Measurements from ENCODE around the gene SPATS2L.

The SPATS2L gene

GRCh38 chr2:200348897-200349563 lies 42.5 kb downstream of the SPATS2L start:
- no peaks in the 10 kb centered on the region for H4K20me1 ChIP-seq (ENCODE audit: control insufficient read depth, insufficient read depth, low read depth, low read length)
- no peaks in the 10 kb centered on the region for H3K4me1 ChIP-seq (ENCODE audit: control insufficient read depth, low read length)
- no peaks in the 10 kb centered on the region for H3K9me3 ChIP-seq (ENCODE audit: control insufficient read depth, insufficient read depth, low read length)
- H3K9me2 ChIP-seq (replicated peaks; ENCODE audit: control insufficient read depth, low read length): no peaks in the 10 kb centered on the region
- H3K27ac ChIP-seq (ENCODE audit: low read depth, low read length): no peak overlapping the region
- TF ChIP-seq CTCF (IDR thresholded peaks at IDR 0.05; ENCODE audit: low read depth, low read length, poor library complexity, severe bottlenecking) (no peak), EZH2phosphoT487 (IDR thresholded peaks at IDR 0.05; ENCODE audit: borderline replicate concordance, low read length) (no peak)
- no peaks in the 10 kb centered on the region for H3F3A ChIP-seq (ENCODE audit: control insufficient read depth, insufficient read depth)
- no peaks in the 10 kb centered on the region for H3K36me3 ChIP-seq (ENCODE audit: control insufficient read depth, low read length)
- H3K4me2 ChIP-seq (ENCODE audit: low read length): no peak overlapping the region
- no peaks in the 10 kb centered on the region for H3K79me2 ChIP-seq (ENCODE audit: control insufficient read depth, low read length)
- H3K27me3 ChIP-seq (ENCODE audit: control insufficient read depth, low read length): 0 out of 2 replicates have a peak, but pooled peaks cover 2% of the 10 kb centered on the region
- no peak overlapping the region for H3K4me3 ChIP-seq (ENCODE audit: low read length)

GRCh38 chr2:200349868-200350267 lies 43.4 kb downstream of the SPATS2L start:
- Histone ChIP-seq H3K4me3 (ENCODE audit: low read length) (no peak overlapping the region), H3K27me3 (ENCODE audit: control insufficient read depth, low read length) (0 out of 2 replicates have a peak, but pooled peaks cover 2% of the 10 kb centered on the region), H3F3A (ENCODE audit: control insufficient read depth, insufficient read depth) (no peaks in the 10 kb centered on the region), H3K4me1 (ENCODE audit: control insufficient read depth, low read length) (no peaks in the 10 kb centered on the region), H3K79me2 (ENCODE audit: control insufficient read depth, low read length) (no peaks in the 10 kb centered on the region), H3K27ac (ENCODE audit: low read depth, low read length) (no peak overlapping the region), H3K4me2 (ENCODE audit: low read length) (no peak overlapping the region), H3K9me2 (replicated peaks; ENCODE audit: control insufficient read depth, low read length) (no peaks in the 10 kb centered on the region), H4K20me1 (ENCODE audit: control insufficient read depth, insufficient read depth, low read depth, low read length) (no peaks in the 10 kb centered on the region), H3K36me3 (ENCODE audit: control insufficient read depth, low read length) (no peaks in the 10 kb centered on the region), H3K9me3 (ENCODE audit: control insufficient read depth, insufficient read depth, low read length) (no peaks in the 10 kb centered on the region)
- TF ChIP-seq CTCF (IDR thresholded peaks at IDR 0.05; ENCODE audit: low read depth, low read length, poor library complexity, severe bottlenecking) (no peak), EZH2phosphoT487 (IDR thresholded peaks at IDR 0.05; ENCODE audit: borderline replicate concordance, low read length) (no peak)

GRCh38 chr2:200350850-200351285 lies 44.4 kb downstream of the SPATS2L start:
- no peaks in the 10 kb centered on the region for H3K79me2 ChIP-seq (ENCODE audit: control insufficient read depth, low read length)
- H3F3A ChIP-seq (ENCODE audit: control insufficient read depth, insufficient read depth): no peaks in the 10 kb centered on the region
- 0 out of 2 replicates have a peak, but pooled peaks cover 2% of the 10 kb centered on the region for H3K27me3 ChIP-seq (ENCODE audit: control insufficient read depth, low read length)
- no peaks in the 10 kb centered on the region for H3K4me1 ChIP-seq (ENCODE audit: control insufficient read depth, low read length)
- no peak overlapping the region for H3K4me2 ChIP-seq (ENCODE audit: low read length)
- no peaks in the 10 kb centered on the region for H4K20me1 ChIP-seq (ENCODE audit: control insufficient read depth, insufficient read depth, low read depth, low read length)
- no peak overlapping the region for H3K27ac ChIP-seq (ENCODE audit: low read depth, low read length)
- no peak overlapping the region for H3K4me3 ChIP-seq (ENCODE audit: low read length)
- no peaks in the 10 kb centered on the region for H3K9me2 ChIP-seq (replicated peaks; ENCODE audit: control insufficient read depth, low read length)
- H3K36me3 ChIP-seq (ENCODE audit: control insufficient read depth, low read length): no peaks in the 10 kb centered on the region
- TF ChIP-seq CTCF (IDR thresholded peaks at IDR 0.05; ENCODE audit: low read depth, low read length, poor library complexity, severe bottlenecking): no peak
- no peak for TF ChIP-seq EZH2phosphoT487 (IDR thresholded peaks at IDR 0.05; ENCODE audit: borderline replicate concordance, low read length)
- no peaks in the 10 kb centered on the region for H3K9me3 ChIP-seq (ENCODE audit: control insufficient read depth, insufficient read depth, low read length)
